Tongue (tissue), 2 donors: ENCODE results near the gene CFHR2. TPM values are rescaled to one million over a fixed set of nuclear protein-coding genes. Genes with fewer than 3 reads are reported as not detected.
"Not testable (repeated sequence)": the region's sequence is repeated elsewhere in the genome, so short reads cannot be mapped to it uniquely, and the experiment has no call there.

Experiments used
- DNase-seq: peaks from one replicate; pipeline ENCODE4 v3.0.0-alpha.2; 2015
- total RNA-seq: library from RNA; depleted of rRNA; stranded (reverse); fragments of >200 nt; gene quantifications from one replicate; pipeline ENCODE4 v1.2.3, GENCODE V29; 2014

CFHR2 gene
- total RNA-seq: not detected

DNA sequence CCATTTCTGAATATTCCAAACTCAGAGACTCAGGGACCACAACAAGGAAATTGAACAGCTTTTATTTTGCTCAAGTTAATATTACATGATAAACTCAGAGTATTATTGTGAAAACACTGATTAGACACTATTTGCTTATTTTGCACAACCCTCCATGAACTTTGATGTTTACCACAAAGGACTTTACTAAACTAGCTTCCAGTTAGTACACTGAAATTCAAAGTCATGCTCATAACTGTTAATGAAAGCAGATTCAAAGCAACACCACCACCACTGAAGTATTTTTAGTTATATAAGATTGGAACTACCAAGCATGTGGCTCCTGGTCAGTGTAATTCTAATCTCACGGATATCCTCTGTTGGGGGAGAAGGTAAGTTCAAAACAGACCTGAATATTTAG is at the start of gene CFHR2:
Gene CFHR2 (plus strand): TSS at position 171 of the 400 bp plus-strand sequence. CDS start 143 bp downstream, at position 314.
- DNase-seq: not testable (repeated sequence)

DNA sequence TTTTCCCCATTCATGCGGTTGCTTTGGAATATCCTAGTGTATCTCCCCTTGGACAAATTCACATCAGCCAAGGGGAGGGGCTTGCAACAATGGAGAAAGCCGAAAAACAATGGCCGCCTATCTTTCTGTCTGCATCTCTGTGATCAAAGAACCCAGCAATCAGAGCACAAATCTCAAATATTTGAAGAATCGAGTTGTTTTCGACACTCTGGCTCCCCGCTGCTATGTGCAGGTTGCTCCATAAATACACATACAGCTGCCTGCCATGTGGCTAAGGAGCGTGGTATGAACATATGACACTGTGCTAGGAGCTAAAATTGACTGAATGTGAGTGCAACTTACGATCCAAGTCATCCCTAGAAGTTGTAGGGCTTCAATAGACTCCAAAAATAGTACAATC is 47.2 kb upstream of the CFHR2 start:
- DNase-seq: no peak

DNA sequence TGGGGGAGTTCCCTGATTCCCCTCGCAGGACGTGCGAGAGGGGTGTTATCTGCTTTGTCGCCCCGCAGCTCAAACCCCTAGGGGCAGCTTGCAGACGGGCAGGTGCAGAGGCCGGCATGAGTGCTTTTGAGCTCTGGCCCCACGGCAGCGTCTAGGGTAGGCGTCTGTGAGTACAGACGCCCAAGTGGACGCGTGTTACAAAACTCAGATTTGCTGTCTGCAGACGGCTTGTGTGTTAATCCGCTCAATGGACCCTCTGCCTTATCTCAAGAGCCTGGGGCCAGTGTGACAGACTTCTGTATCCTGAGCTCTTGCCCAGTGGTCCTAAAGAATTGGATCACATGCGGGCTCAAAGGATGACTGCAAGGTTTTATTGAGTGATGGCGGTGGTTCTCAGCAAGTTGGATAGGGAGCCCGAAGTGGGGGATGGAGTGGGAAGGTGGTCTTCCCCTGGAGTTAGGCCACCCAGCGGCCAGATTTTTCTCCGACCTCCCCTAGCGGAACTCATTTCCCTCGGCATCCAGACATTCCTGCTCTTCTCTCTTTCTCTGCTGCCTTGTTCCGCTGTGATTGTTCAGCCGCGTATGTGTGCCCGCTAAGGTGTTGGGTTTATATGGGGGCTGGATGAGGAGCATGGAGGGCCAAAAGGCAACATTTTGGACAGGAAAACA is 46.2 kb upstream of the CFHR2 start:
- DNase-seq: no peak

DNA sequence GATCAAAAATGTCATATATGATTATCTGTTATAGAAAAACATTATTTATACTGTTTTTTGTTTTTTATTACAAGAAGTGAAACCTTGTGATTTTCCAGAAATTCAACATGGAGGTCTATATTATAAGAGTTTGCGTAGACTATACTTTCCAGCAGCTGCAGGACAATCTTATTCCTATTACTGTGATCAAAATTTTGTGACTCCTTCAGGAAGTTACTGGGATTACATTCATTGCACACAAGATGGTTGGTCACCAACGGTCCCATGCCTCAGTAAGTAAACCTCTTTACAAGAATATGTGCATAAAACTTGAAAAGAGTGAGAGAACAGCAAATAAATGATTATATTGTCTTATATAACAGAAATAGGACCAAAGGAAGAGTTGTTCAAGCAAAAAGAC is 41.2 kb upstream of the CFHR2 start:
- no peak for DNase-seq

DNA sequence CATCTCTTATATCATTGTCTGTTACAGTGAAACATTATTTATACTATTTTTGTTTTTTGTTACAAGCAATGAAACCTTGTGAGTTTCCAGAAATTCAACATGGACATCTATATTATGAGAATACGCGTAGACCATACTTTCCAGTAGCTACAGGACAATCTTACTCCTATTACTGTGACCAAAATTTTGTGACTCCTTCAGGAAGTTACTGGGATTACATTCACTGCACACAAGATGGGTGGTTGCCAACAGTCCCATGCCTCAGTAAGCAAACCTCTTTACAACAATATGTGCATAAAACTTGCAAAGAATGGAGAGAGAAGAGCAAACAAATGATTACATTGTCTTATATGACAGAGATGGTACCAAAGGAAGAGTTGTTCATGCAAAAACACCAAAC is 33.3 kb upstream of the CFHR2 start:
- no peak for DNase-seq

DNA sequence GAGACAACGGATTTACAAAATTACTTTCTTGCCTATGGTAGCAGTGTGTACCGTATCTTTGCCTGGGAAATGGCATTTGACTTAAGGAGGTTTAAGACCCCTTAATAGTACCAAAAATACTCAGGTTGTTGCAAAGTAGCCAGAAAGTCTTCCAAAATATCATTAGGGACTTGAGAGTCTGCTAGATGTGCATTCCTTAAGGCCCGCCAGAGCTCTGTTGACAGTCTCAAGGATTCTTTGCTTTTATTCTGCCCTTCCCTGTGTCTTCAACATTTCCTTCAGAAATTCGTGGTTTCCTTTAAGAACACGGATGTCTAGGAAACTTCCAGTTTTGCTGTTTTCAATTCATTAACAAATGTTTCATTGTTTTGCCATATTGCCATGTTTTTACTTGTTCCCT is 31.3 kb upstream of the CFHR2 start:
- not testable (repeated sequence) for DNase-seq

DNA sequence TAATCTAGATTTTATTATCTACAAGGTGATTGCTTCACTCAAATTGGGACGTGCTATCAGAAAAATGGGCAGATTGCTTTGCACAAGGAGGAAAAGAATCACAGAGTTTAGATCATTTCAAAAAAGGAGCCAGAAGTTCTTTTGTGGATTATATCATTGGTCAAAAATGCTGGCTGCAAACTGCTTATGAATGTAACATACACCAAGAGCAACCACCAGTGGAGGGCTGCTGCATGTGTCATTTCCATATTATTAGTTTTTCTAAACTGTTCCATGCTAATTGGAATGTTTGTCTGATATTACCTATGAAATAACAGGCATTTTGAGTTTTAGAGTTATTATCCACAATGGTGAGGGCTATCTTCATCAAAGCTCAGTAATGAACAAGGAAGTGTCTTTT is 16.7 kb upstream of the CFHR2 start:
- DNase-seq: not testable (repeated sequence)

DNA sequence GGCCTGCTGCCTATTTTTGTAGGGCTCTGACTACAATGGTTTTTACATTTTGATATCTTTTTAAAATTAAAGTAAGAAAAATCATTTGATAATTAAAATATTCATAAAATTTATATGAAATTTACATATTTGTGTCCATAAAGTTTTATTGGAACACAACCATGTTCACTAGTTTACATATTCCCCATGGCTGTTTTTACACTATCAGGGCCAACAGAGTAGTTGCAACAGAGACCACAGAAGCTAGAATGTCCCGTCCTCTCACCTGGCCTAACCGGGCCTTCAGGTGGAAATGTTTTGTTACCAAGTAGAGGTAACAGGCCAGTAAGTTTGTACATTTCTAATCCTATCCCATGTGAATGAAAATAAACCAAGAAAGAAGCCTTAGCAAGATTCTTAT is 10.7 kb upstream of the CFHR2 start:
- DNase-seq: not testable (repeated sequence)

DNA sequence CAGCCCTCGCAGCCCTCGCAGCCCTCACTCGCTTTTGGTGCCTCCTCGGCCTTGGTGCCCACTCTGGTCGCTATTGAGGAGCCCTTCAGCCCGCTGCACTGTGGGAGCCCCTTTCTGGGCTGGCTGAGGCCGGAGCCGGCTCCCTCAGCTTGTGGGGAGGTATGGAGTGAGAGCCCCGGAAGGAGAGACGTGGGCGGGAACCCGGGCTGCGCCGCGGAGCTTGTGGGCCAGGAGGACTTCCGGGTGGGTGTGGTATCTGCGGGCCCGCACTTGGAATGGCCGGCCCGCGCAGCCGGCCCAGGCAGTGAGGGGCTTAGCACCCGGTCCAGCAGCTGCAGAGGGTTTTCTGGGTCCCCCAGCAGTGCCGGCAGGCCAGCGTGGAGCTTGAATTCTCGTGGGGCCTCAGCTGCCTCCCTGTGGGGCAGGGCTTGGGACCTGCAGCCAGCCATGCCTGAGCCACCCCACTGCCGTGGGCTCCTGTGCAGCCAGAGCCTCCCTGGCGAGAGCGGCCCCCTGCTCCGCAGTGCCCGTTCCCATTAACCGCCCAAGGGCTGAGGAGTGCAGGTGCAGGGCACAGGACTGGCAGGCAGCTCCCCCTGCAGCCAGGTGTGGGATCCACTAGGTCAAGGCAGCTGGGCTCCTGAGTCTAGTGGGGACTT is 9.9 kb upstream of the CFHR2 start:
- no peak for DNase-seq

DNA sequence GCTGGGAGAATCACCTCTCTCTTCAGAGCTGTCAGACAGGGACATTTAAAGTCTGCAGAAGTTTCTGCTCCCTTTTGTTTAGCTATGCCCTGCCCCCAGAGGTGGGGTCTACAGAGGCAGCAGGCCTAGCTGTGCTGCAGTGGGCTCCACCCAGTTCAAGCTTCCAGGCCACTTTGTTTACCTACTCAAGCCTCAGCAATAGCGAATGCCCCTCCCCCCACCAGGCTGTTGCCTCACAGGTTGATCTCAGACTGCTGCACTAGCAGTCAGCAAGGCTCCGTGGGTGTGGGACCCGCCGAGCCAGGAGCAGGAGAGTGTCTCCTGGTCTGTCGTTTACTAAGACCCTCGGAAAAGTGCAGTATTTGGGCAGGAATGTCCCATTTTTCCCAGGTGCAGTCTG is 2.1 kb upstream of the CFHR2 start:
- not testable (repeated sequence) for DNase-seq

DNA sequence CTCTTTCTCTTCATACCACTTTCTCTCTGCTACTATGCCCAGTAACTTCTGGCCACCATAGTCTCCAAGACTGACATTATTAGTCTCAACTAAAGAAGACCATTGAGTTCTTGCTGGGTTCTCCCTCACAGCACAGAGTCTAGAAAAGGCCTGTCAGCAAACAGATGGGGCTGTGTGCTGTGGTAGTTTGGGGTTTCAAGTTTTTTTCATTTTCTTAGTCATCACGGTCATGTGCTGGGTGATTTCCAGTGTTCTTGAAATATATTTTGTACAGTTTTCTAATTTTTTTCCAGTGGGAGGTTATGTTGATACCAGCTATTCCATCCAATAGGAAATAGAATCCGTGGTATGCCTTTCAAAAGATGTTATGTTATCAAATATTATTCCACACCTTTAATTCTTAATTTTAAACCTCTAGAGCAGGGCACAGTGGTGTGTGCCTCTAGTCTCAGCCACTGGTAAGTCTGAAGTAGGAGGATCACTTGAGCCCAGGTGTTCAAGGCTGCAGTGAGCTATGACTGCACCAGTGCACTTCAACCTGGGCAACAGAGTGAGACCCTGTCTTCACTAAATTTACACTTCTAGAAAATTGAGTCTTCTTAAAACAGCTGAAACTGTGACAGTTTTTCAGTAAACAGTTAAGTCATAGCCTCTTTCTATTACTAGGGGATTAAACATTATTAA is 8.3 kb downstream of the CFHR2 start:
- no peak for DNase-seq

DNA sequence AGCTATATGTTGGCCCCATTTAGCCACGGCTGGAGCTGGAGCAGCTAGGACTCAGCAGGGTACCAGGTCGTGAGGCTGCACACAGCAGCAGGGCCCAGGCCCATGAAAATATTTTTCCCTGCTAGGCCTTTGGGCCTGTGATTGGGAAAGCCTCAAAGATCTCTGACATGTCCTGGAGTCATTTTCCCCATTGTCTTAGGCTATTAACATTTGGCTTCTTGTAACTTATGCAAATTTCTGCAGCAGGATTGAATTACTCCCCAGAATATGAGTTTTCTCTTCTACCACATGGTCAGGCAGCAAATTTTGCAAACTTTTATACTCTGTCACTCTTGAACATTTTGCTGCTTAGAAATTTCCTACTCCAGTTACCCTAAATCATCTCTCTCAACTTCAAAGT is 11.2 kb downstream of the CFHR2 start:
- no peak for DNase-seq

DNA sequence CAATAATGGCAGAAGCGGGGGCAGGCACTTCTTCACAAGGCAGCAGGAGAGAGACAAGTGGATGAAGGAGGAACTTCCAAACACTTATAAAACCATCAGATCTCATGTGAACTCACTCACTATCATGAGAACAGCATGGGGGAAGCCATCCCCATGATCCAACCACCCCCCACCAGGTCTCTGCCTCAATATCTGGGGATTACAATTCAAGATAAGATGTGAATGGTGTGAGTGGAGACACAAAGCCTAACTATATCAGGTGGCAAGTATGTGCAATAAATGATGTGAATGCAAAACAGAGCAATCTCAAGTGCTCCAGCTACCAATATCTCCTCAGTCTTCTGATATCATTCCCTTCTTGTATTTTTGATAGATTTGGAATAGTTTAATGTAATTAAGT is 12.4 kb downstream of the CFHR2 start:
- DNase-seq: no peak

DNA sequence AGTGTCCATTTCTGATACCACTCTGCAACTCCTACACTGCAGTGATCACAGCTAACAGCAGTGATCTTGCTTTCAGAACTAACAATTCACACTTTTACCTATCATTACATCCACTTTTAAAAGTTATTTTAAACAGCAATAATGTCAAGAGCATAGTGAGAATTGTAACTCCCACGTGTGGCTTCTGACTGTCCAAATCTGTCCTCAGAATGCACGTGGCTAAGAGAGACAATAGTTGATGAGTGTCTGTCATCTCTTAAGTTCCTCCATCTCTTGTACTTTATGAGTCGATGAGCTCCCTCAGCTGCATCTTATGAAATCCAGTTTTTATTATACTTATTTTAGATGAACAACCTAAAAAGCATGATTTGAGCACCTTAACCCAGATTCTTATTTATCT is 17.3 kb downstream of the CFHR2 start:
- no peak for DNase-seq

DNA sequence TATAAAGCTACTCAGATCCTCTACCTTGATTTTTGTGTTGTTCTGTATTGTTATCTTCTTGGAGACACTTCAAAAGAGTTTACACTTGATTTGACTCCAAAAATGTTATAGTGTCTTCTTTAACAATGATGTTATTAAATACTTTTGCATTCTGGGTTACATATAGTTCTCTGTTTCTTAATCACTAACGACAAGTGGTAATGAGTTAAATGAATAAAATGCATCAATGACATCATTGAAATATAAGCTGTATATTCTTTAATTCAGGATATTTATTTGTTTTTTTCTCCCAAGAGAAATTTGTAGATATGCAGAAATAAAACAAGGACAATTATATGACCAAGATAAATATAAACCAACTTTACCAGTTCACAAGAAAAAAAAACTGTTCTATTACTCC is 26.6 kb downstream of the CFHR2 start:
- no peak for DNase-seq

DNA sequence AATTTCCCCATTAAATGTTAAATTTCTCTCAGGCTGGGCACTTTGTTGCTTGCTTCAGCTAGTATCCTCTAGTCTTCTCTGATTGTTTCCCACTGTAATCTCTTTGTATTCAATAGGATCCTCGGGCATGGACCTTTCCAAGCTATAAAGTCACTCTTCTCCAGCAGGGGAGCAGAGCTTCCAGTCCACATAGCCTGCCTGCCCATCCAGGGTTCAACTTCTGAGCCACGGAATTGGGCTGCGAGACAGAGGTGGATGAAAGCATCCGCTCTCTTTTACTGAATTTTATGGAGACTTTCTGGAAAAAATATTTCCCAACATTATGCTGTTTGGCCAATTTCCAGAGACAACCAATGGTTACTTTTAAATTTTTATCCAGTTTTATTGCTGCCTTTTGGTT is 32.7 kb downstream of the CFHR2 start:
- no peak for DNase-seq

DNA sequence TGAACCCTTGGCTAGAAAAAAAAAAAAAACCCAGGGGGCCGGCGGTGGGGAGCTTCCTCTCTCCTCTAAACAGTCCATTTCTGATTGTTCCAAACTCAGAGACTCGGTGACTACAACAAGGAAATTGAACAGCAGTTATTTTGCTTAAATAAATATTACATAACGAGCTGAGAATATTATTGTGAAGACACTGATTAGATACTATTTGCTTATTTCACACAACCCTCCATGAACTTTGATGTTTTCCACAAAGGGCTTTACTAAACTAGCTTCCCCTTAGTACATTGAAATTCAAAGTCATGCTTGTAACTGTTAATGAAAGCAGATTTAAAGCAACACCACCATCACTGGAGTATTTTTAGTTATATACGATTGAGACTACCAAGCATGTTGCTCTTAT is 33.7 kb downstream of the CFHR2 start, which contains the start of gene CFHR5:
Gene CFHR5 (plus strand): TSS at position 279 of the 400 bp plus-strand sequence. CDS start 109 bp downstream, at position 388.
- no peak for DNase-seq

DNA sequence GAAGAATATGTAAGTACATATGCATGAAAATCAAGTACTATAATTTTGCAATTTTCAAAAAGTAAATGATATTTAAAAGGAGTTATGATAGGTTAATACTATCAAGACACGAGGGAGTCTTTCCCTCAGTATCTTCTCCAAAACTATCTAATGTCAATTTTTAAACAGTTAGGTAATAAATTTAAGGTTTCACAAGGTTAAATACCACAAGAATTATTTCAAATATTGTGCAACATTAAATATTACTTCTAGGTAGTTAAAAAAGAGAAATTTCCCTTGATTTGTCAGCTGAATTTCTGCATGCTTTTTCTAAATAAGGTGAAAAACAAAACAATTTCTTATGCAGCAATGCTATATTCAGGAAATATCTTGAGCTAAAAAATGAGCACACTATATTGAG is 37.3 kb downstream of the CFHR2 start:
- DNase-seq: no peak

DNA sequence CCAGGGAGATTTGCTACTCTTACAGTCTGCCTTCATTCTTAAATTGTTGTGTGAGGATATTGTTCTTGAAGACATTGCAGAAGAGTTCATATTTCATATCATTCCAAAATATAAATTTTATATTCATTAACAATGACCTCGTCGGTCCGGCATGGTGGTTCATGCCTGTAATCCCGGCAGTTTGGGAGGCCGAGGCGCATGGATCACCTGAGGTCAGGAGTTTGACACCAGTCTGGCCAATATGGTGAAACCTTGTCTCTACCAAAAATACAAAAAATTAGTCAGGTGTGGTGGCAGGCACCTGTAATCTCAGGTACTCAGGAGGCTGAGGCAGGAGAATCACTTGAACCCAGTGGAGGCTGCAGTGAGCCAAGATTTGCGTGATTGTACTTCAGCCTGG is 38.7 kb downstream of the CFHR2 start:
- DNase-seq: not testable (repeated sequence)

DNA sequence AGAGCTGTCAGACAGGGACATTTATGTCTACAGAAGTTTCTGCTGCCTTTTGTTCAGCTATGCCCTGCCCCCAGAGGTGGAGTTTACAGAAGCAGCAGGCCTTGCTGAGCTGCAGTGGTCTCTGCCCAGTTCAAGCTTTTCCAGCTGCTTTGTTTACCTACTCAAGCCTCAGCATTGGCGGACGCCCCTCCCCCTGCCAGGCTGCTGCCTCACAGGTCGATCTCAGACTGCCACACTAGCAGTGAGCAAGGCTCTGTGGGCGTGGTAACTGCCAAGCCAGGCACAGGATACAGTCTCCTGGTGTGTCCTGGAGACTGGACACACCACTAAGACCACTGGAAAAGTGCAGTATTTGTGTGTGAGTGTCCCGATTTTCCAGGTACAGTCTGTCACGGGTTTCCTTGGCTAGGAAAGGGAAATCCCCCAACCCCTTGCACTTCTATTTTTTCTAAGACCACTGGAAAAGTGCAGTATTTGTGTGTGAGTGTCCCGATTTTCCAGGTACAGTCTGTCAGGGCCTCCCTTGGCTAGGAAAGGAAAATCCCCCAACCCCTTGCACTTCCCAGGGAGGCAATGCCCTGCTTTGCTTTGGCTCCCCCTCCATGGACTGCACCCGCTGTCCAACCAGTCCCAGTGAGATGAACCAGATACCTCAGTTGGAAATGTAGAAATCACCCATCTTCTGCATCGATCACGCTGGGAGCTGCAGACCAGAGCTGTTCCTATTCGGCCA is 48.5 kb downstream of the CFHR2 start:
- peak; percentile 5 for DNase-seq

DNA sequence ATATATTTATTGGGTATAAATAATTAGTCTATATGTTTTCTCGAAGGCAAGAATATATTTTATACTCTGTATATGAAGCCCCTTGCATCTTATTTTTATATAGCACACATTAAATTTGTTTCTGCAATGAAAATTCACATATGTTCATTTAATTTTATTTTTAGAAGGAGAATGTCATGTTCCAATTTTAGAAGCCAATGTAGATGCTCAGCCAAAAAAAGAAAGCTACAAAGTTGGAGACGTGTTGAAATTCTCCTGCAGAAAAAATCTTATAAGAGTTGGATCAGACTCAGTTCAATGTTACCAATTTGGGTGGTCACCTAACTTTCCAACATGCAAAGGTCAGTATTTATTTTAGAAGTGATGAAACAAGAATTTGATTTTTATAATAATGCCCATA is 50.4 kb downstream of the CFHR2 start:
- DNase-seq: no peak

DNA sequence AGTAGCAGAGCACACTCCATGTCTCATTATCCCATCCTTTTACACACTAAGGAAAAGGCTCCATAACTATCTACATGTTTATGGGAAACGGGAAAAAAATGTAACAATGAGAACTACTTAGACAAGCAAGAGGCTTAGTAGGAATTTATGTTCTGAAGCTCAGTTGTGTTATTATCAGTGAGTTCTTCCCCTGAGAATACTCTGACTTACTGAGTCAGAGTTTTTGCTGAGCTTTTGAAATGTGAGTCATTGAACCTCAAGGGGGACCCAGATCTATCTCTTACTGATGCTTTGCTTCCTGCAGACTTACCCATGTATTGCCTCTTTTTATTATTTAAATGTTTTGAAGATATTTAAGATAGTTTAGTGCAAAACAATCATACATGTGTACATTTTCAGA is 53.9 kb downstream of the CFHR2 start:
- DNase-seq: no peak

DNA sequence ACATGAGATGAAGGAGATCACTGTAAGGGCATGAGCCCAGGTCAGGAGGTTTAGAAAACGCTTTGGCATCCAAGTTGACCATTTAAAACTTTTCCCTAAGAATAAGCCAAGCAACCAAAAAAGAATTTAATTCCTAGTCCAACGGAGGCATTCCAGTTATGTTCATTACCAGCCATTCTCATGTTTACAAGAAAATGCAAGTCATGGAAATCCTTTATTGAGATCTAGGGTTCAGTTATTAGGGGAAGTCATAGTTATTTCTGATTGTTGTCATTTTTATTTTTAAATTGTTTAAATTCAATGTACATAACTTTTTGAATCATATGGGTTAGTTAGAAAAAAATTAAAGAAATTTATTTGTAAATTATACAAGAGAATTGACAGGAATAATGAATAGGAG is 58.3 kb downstream of the CFHR2 start:
- DNase-seq: no peak
